ENCODE data around the gene PERM1.

GRCh38 chr1:940107-941014 lies 41.5 kb downstream of the PERM1 start:
- TF ChIP-seq EZH2 (IDR thresholded peaks at IDR 0.05; ENCODE audit: low read depth, low read length, severe bottlenecking), result peak; percentile 95
- TF ChIP-seq FOSL1 (IDR thresholded peaks at IDR 0.05; ENCODE audit: insufficient read depth, low read depth, low read length), result no peak
- no peak for TF ChIP-seq EP300 (IDR thresholded peaks at IDR 0.05; ENCODE audit: borderline replicate concordance in 1 of 2, low read depth in 2 of 2, low read length in 2 of 2)
- no peak for TF ChIP-seq SRF (IDR thresholded peaks at IDR 0.05; ENCODE audit: low read depth, low read length)
- TF ChIP-seq SIRT6 (IDR thresholded peaks at IDR 0.05; ENCODE audit: low read length), result no peak
- TF ChIP-seq CTCF (IDR thresholded peaks at IDR 0.05; ENCODE audit: control extremely low read depth in 1 of 3, insufficient read depth in 1 of 3, low read depth in 1 of 3, low read length in 3 of 3), result no peak
- TF ChIP-seq SP2 (IDR thresholded peaks at IDR 0.05; ENCODE audit: low read length), result no peak
- TF ChIP-seq CHD7 (IDR thresholded peaks at IDR 0.05; ENCODE audit: insufficient replicate concordance, low read length), result no peak
- TF ChIP-seq TEAD4 (IDR thresholded peaks at IDR 0.05; ENCODE audit: low read depth, low read length), result no peak
- TF ChIP-seq ZNF274 (IDR thresholded peaks at IDR 0.05; ENCODE audit: borderline replicate concordance, extremely low read depth, low read length), result no peak
- TF ChIP-seq SIN3A (conservative IDR thresholded peaks at IDR 0.05 in 1 of 2, IDR thresholded peaks at IDR 0.05 in 1 of 2; ENCODE audit: low read depth in 1 of 2, low read length in 2 of 2), result no peak
- TF ChIP-seq POLR2A (IDR thresholded peaks at IDR 0.05; ENCODE audit: control extremely low read depth in 1 of 2, low read depth in 2 of 2, low read length in 2 of 2), result no peak
- TF ChIP-seq PHF8 (conservative IDR thresholded peaks at IDR 0.05; ENCODE audit: low read depth, low read length), result no peak
- no peak for TF ChIP-seq KDM1A (IDR thresholded peaks at IDR 0.05; ENCODE audit: borderline replicate concordance, low read length)
